Natural killer cell (primary cell): ENCODE results near the gene ADH1C. TPM values are rescaled to one million over a fixed set of nuclear protein-coding genes. Genes with fewer than 3 reads are reported as not detected.
A peak's percentile ranks its signal among the peaks of the same experiment; 100 is the strongest.
"Not testable (repeated sequence)": the region's sequence is repeated elsewhere in the genome, so short reads cannot be mapped to it uniquely, and the experiment has no call there.

Experiments
- ATAC-seq, 3 donors: fragments of 150-1000 bp in 2 of 3; fragments of 200-7000 bp in 1 of 3; cut with Tn5 transposase; 1 replicate in 1 of 3; 2 replicates in 2 of 3; pipeline ENCODE4 v1.10.0; 2021; ENCODE audit warnings: mild to moderate bottlenecking in 2 of 3, moderate library complexity in 2 of 3
- DNase-seq, 2 donors: peaks; one replicate each; pipeline versions ENCODE4 v3.0.0 to v3.0.0-alpha.2; 2013 to 2021; ENCODE audit warnings: mixed read lengths in 1 of 2
- H3K27ac ChIP-seq: one replicate; pipeline ENCODE4 v1.5.1; 2013; ENCODE audit warnings: mild to moderate bottlenecking, low read length
- H3K27me3 ChIP-seq: one replicate; pipeline ENCODE4 v1.6.1; 2013; ENCODE audit warnings: low read length; ENCODE audit not compliant: control insufficient read depth, insufficient read depth
- H3K36me3 ChIP-seq: one replicate; pipeline ENCODE4 v1.6.1; 2013; ENCODE audit warnings: low read length; ENCODE audit not compliant: control insufficient read depth, insufficient read depth
- H3K4me1 ChIP-seq: one replicate; pipeline ENCODE4 v1.6.1; 2013; ENCODE audit warnings: low read length; ENCODE audit not compliant: control insufficient read depth, insufficient read depth
- H3K4me3 ChIP-seq: one replicate; pipeline ENCODE4 v1.5.1; 2013; ENCODE audit warnings: low read length
- H3K9me3 ChIP-seq: one replicate; pipeline ENCODE4 v1.6.1; 2013; ENCODE audit warnings: low read length; ENCODE audit not compliant: control insufficient read depth, insufficient read depth
- H3K27ac Mint-ChIP-seq, 2 donors: one replicate each; pipeline ENCODE4 v1.8.0; 2022; ENCODE audit warnings: mild to moderate bottlenecking in 2 of 2, mixed read lengths in 2 of 2, moderate library complexity in 1 of 2
- H3K27me3 Mint-ChIP-seq, 2 donors: one replicate each; pipeline ENCODE4 v1.8.0; 2022; ENCODE audit warnings: low read depth in 2 of 2, mixed read lengths in 2 of 2
- H3K36me3 Mint-ChIP-seq: one replicate; pipeline ENCODE4 v1.8.0; 2022; ENCODE audit warnings: mixed read lengths
- H3K4me1 Mint-ChIP-seq, 2 donors: one replicate each; pipeline ENCODE4 v1.8.0; 2022; ENCODE audit warnings: mixed read lengths in 2 of 2
- H3K4me3 Mint-ChIP-seq: one replicate; pipeline ENCODE4 v1.8.0; 2022; ENCODE audit warnings: mild to moderate bottlenecking, moderate library complexity, mixed read lengths
- H3K9me3 Mint-ChIP-seq, 2 donors: one replicate each; pipeline ENCODE4 v1.8.0; 2022; ENCODE audit warnings: mixed read lengths in 2 of 2
- CTCF ChIP-seq: fragments of 200-600 bp; IDR thresholded peaks from one replicate; pipeline ENCODE4 v1.8.0; 2022; ENCODE audit warnings: antibody characterized with exemption
- WGBS: methylation state at CpG from one replicate; pipeline ENCODE4 v1.1.7; 2013; ENCODE audit warnings: missing lambda C conversion rate; ENCODE audit not compliant: insufficient coverage; 5-methylcytosine and 5-hydroxymethylcytosine counted together
- intact Hi-C: fragments of 100-400 bp; cut with micrococcal nuclease; formaldehyde crosslinking; loops from one replicate; pipeline ENCODE4 v1.14.2; 2022
- total RNA-seq, 4 donors: library from RNA; stranded (reverse); fragments of 120-200 nt in 1 of 4; gene quantifications; one replicate each; pipeline versions ENCODE4 v1.2.3 to v1.2.4, GENCODE V29; 2013 to 2022

ADH1C gene
- total RNA-seq, 3 donors from 2014 or later (not counting 1 experiment from before 2014, with no cell fraction given) = not detected

DNA sequence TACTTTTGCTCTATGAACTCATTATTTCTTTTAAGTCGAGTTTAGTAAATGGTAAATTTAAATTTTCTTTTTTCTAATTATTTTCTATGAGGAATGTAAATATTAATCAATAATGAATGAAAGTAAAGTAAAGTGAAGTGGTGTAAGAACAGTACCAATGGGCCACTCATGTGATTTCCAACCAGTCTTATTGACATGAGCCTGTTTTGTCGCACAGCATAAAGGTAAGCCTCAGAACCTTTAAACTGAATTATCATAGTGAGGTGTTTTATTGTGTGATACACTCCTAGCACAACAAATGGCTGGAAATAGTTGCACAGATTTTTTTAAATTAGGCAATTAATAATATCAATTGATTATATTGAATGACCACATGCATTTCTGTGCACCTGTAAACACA, 1.1 kb downstream of the ADH1C start:
- Histone ChIP-seq H3K27ac (no peak overlapping the region), H3K9me3 (no peaks in the 10 kb centered on the region), H3K27me3 (no peaks in the 10 kb centered on the region), H3K4me1 (peaks cover 3% of the 10 kb centered on the region), H3K4me3 (no peak overlapping the region), H3K36me3 (no peaks in the 10 kb centered on the region)
- no CpG with 5 or more reads among the region's 2 CpGs for WGBS
- Mint-ChIP-seq H3K4me3 (no peak overlapping the region), H3K27ac (no peak overlapping the region), H3K36me3 (no peaks in the 10 kb centered on the region), H3K4me1 (peaks cover 8 to 18% of the 10 kb centered on the region in 2 donors), H3K9me3 (peaks cover 5 to 12% of the 10 kb centered on the region in 2 donors), H3K27me3 (peaks cover 0 to 2% of the 10 kb centered on the region in 2 donors)
- ATAC-seq = no peak
- no peak for TF ChIP-seq CTCF
- intact Hi-C loops = no loop called here
- no peak for DNase-seq

- DNase-seq = no peak
- intact Hi-C loops = no loop called here
- no peak overlapping the region for H3K27ac Mint-ChIP-seq
- H3K4me1 Mint-ChIP-seq = peaks cover 0 to 6% of the 10 kb centered on the region in 2 donors
- H3K4me1 ChIP-seq = no peaks in the 10 kb centered on the region
- no peak overlapping the region for H3K4me3 ChIP-seq
- no peak for ATAC-seq
- H3K27me3 ChIP-seq = no peaks in the 10 kb centered on the region
- no peak overlapping the region for H3K4me3 Mint-ChIP-seq
- no peaks in the 10 kb centered on the region for H3K36me3 Mint-ChIP-seq
- H3K9me3 ChIP-seq = no peaks in the 10 kb centered on the region
- no peak overlapping the region for H3K27ac ChIP-seq
- no peak for TF ChIP-seq CTCF
- H3K27me3 Mint-ChIP-seq = peaks cover 0 to 2% of the 10 kb centered on the region in 2 donors
- no peaks in the 10 kb centered on the region for H3K36me3 ChIP-seq
- H3K9me3 Mint-ChIP-seq = peaks cover 5 to 9% of the 10 kb centered on the region in 2 donors
Measured at GRCh38 chr4:99349338-99349737, 3.2 kb downstream of the ADH1C start.

- H3K27ac ChIP-seq, H3K27ac Mint-ChIP-seq, H3K4me3 Mint-ChIP-seq, intact Hi-C loops, H3K9me3 ChIP-seq, H3K36me3 ChIP-seq, DNase-seq, H3K4me1 Mint-ChIP-seq, H3K4me1 ChIP-seq, H3K9me3 Mint-ChIP-seq, H3K36me3 Mint-ChIP-seq, H3K4me3 ChIP-seq, H3K27me3 Mint-ChIP-seq, H3K27me3 ChIP-seq: not testable (repeated sequence)
- 56% methylated on average over 4 of the region's 7 CpGs for WGBS
- ATAC-seq = peak in 2 of 3 donors; percentile 53 to 54
Measured at GRCh38 chr4:99342624-99343023, 9.9 kb downstream of the ADH1C start.

DNA sequence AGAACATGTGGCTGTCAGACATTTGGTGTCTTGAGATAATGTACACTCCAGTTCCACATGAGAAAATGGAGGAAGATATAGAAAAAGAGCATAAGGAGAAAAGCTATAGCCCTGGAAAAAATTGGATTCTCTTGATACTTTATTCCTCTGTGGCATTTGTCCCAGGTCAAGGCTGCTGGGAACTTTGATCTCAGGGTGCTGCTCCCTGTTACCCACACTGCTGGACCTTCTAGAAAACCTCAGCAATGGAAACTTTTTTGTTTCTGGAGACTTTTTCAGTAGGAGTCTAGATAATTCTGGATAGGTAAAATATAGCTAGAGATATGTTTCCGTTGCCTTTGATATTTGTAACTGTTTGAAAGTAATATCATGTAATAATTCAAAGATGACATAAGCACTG, 11.1 kb downstream of the ADH1C start:
- Histone ChIP-seq H3K4me1 (no peaks in the 10 kb centered on the region), H3K36me3 (no peaks in the 10 kb centered on the region), H3K9me3 (no peaks in the 10 kb centered on the region), H3K27ac (no peak overlapping the region), H3K27me3 (no peaks in the 10 kb centered on the region), H3K4me3 (no peak overlapping the region)
- Mint-ChIP-seq H3K27me3 (no peaks in the 10 kb centered on the region), H3K4me1 (no peaks in the 10 kb centered on the region), H3K9me3 (no peaks in the 10 kb centered on the region), H3K4me3 (no peak overlapping the region), H3K36me3 (no peaks in the 10 kb centered on the region), H3K27ac (no peak overlapping the region)
- ATAC-seq (no peak), DNase-seq (no peak)
- TF ChIP-seq CTCF = no peak
- 88% methylated on average over 1 of the region's 1 CpG for WGBS
- intact Hi-C loops = no loop called here
